ENCODE measurements around the gene MYT1. TPM values are rescaled to one million over a fixed set of nuclear protein-coding genes. Genes with fewer than 3 reads are reported as not detected.
A peak's percentile ranks its signal among the peaks of the same experiment; 100 is the strongest.
"Not testable (repeated sequence)": the region's sequence is repeated elsewhere in the genome, so short reads cannot be mapped to it uniquely, and the experiment has no call there.

MYT1 gene
- total RNA-seq, 4 donors from 2014 or later = 0.34 TPM; not detected in 3

- H3K27ac ChIP-seq = no peak overlapping the region
- peak; percentile 18 to 21 for DNase-seq (ENCODE audit: low spot score in 2 of 2)
- WGBS = 61% methylated on average over 5 of the region's 5 CpGs
Measured at GRCh38 chr20:64130271-64130670, 34.0 kb upstream of the MYT1 start.

GRCh38 chr20:64130876-64131275 is 33.4 kb upstream of the MYT1 start:
- H3K27me3 ChIP-seq = peaks cover 33% of the 10 kb centered on the region
- peak; percentile 19 to 47 for DNase-seq (ENCODE audit: low spot score in 2 of 2)
- 87% methylated on average over 10 of the region's 10 CpGs for WGBS

More at GRCh38 chr20:64130271-64130670, 34.0 kb upstream of the MYT1 start:
- Histone ChIP-seq H3K9me3 (no peaks in the 10 kb centered on the region), H3K36me3 (no peaks in the 10 kb centered on the region), H3K4me1 (no peaks in the 10 kb centered on the region), H3K27me3 (peaks cover 33% of the 10 kb centered on the region), H3K4me3 (no peak overlapping the region)
- TF ChIP-seq POLR2A (IDR thresholded peaks at IDR 0.05) (no peak), EP300 (IDR thresholded peaks at IDR 0.05) (no peak), POLR2AphosphoS5 (IDR thresholded peaks at IDR 0.05) (no peak)
- TF ChIP-seq, protein P1, sequence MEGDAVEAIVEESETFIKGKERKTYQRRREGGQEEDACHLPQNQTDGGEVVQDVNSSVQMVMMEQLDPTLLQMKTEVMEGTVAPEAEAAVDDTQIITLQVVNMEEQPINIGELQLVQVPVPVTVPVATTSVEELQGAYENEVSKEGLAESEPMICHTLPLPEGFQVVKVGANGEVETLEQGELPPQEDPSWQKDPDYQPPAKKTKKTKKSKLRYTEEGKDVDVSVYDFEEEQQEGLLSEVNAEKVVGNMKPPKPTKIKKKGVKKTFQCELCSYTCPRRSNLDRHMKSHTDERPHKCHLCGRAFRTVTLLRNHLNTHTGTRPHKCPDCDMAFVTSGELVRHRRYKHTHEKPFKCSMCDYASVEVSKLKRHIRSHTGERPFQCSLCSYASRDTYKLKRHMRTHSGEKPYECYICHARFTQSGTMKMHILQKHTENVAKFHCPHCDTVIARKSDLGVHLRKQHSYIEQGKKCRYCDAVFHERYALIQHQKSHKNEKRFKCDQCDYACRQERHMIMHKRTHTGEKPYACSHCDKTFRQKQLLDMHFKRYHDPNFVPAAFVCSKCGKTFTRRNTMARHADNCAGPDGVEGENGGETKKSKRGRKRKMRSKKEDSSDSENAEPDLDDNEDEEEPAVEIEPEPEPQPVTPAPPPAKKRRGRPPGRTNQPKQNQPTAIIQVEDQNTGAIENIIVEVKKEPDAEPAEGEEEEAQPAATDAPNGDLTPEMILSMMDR (IDR thresholded peaks at IDR 0.05) = no peak

GRCh38 chr20:64131406-64131805 is 32.8 kb upstream of the MYT1 start:
- Histone ChIP-seq H3K27me3 (peaks cover 33% of the 10 kb centered on the region), H3K4me3 (no peak overlapping the region), H3K9me3 (no peaks in the 10 kb centered on the region), H3K27ac (no peak overlapping the region), H3K4me1 (no peaks in the 10 kb centered on the region), H3K36me3 (no peaks in the 10 kb centered on the region)
- TF ChIP-seq, protein P1 (IDR thresholded peaks at IDR 0.05) = no peak
- TF ChIP-seq POLR2AphosphoS5 (IDR thresholded peaks at IDR 0.05) (no peak), EP300 (IDR thresholded peaks at IDR 0.05) (no peak), POLR2A (IDR thresholded peaks at IDR 0.05) (no peak)
- 49% methylated on average over 4 of the region's 4 CpGs for WGBS
- DNase-seq (ENCODE audit: low spot score in 2 of 2) = peak; percentile 36 to 66

More at GRCh38 chr20:64130876-64131275, 33.4 kb upstream of the MYT1 start:
- Histone ChIP-seq H3K4me1 (no peaks in the 10 kb centered on the region), H3K9me3 (no peaks in the 10 kb centered on the region), H3K4me3 (no peak overlapping the region), H3K27ac (no peak overlapping the region), H3K36me3 (no peaks in the 10 kb centered on the region)
- TF ChIP-seq POLR2A (IDR thresholded peaks at IDR 0.05) (no peak), POLR2AphosphoS5 (IDR thresholded peaks at IDR 0.05) (no peak), EP300 (IDR thresholded peaks at IDR 0.05) (no peak)
- TF ChIP-seq, protein P1 (IDR thresholded peaks at IDR 0.05) = no peak

DNA sequence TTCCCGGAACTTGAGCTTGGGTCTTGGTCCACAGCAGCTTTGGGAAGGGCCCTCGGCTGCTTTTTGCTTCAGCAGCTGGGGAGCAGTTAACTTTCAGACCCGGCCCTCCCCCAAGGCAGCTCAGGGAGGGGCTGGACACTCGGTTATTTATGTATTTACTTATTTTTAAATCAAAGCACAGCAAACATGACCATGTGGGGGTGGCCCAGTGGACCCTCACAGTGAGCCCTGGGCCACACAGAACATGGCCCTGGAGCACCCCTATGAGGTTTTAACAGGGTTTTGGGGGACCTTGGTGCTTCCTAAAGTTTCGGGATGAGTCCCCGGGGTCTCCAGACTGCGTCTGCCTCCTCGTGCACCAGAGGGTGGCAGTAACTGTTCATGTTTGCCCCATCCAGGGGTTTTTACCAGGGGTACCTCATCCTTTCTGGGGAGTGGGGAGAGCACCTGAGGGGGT is 30.3 kb upstream of the MYT1 start:
- Histone ChIP-seq H3K4me1 (no peaks in the 10 kb centered on the region), H3K27me3 (peaks cover 20% of the 10 kb centered on the region), H3K27ac (no peak overlapping the region), H3K4me3 (no peak overlapping the region), H3K36me3 (no peaks in the 10 kb centered on the region), H3K9me3 (no peaks in the 10 kb centered on the region)
- TF ChIP-seq, protein P1 (IDR thresholded peaks at IDR 0.05) = no peak
- TF ChIP-seq POLR2A (IDR thresholded peaks at IDR 0.05) (no peak), POLR2AphosphoS5 (IDR thresholded peaks at IDR 0.05) (no peak), EP300 (IDR thresholded peaks at IDR 0.05) (no peak)
- DNase-seq (ENCODE audit: low spot score in 2 of 2) = peak; percentile 48 to 63
- whole genome bisulfite sequencing = 35% methylated on average over 7 of the region's 8 CpGs

- peak; percentile 9 to 37 for DNase-seq (ENCODE audit: low spot score in 2 of 2)
- not testable (repeated sequence) for H3K9me3 ChIP-seq, H3K27ac ChIP-seq, H3K4me1 ChIP-seq, H3K36me3 ChIP-seq, H3K4me3 ChIP-seq
- 65% methylated on average over 20 of the region's 20 CpGs for WGBS
- peaks cover 16% of the 10 kb centered on the region for H3K27me3 ChIP-seq
Measured at GRCh38 chr20:64134744-64135143, 29.5 kb upstream of the MYT1 start.
